GM12878 (cell line): ENCODE measurements around the gene PSMG3. TPM values are rescaled to one million over a fixed set of nuclear protein-coding genes. Genes with fewer than 3 reads are reported as not detected.

Experiments used
- ATAC-seq: fragments of 200-7000 bp; cut with Tn5 transposase; 3 replicates; pipeline ENCODE4 v1.9.1; 2020; ENCODE audit warnings: mild to moderate bottlenecking, moderate library complexity
- BruUV-seq: library from RNA; stranded (reverse); fragments of 400-500 nt; replicated peaks from 2 replicates; lab custom pipeline; 2021; lab: Mats Ljungman, UMichigan
- CTCF ChIA-PET: fragments of 300-600 bp; sonication (Branson Sonifier 250); formaldehyde crosslinking; extraction: SDS; loops from one replicate; lab custom pipeline; 2021; ENCODE audit warnings: inconsistent platforms; lab: Yijun Ruan, JAX
- POLR2A ChIA-PET: fragments of 350-600 bp; formaldehyde crosslinking; extraction: SDS; loops from one replicate; lab custom pipeline; 2021; ENCODE audit warnings: inconsistent platforms; lab: Charles Lee
- RAD21 ChIA-PET: fragments of 300-600 bp; sonication (Branson Sonifier 250); formaldehyde crosslinking; loops from one replicate; lab custom pipeline; 2023; ENCODE audit warnings: antibody characterized with exemption; ENCODE audit not compliant: unreplicated experiment; lab: Charles Lee
- SMC1A ChIA-PET: fragments of 300-600 bp; sonication (Branson Sonifier 250); formaldehyde crosslinking; loops from one replicate; lab custom pipeline; 2023; ENCODE audit not compliant: unreplicated experiment, uncharacterized antibody; lab: Charles Lee
- DNase-seq: peaks from one replicate; pipeline ENCODE4 v3.0.0-alpha.2; 2011; ENCODE audit warnings: low read depth, low spot score
- FAIRE-seq: peaks from 3 replicates; lab custom pipeline; 2011; peaks lifted over from hg19 to GRCh38; lab: Jason Lieb, UNC
- H2AFZ ChIP-seq: 2 replicates; pipeline ENCODE4 v1.6.0; 2011; ENCODE audit warnings: low read depth, low read length, control low read depth; ENCODE audit not compliant: control insufficient read depth
- H3K27ac ChIP-seq: 2 replicates; pipeline ENCODE4 v1.5.1; 2011; ENCODE audit warnings: control low read depth; ENCODE audit not compliant: control insufficient read depth, insufficient read depth
- H3K27me3 ChIP-seq, 2 experiments: replicated peaks in 1 of 2; 2 replicates each; pipeline versions ENCODE4 v1.6.0 to v1.6.1; 2011; ENCODE audit warnings: low read length in 1 of 2; ENCODE audit not compliant: control insufficient read depth in 2 of 2, insufficient read depth in 2 of 2
- H3K36me3 ChIP-seq, 2 experiments: 2 replicates each; pipeline ENCODE4 v1.5.1; 2011; ENCODE audit warnings: low read length in 1 of 2; ENCODE audit not compliant: control insufficient read depth in 2 of 2, insufficient read depth in 2 of 2
- H3K4me1 ChIP-seq: 2 replicates; pipeline ENCODE4 v1.6.1; 2011; ENCODE audit warnings: mild to moderate bottlenecking, low read length, moderate library complexity, mixed read lengths; ENCODE audit not compliant: control insufficient read depth, insufficient read depth
- H3K4me2 ChIP-seq: 2 replicates; pipeline ENCODE4 v1.6.0; 2011; ENCODE audit warnings: control low read depth; ENCODE audit not compliant: control insufficient read depth, insufficient read depth
- H3K4me3 ChIP-seq: fragments of 200-600 bp; sonication (generic); 2 replicates; pipeline ENCODE4 v1.5.1; 2016
- H3K79me2 ChIP-seq: 2 replicates; pipeline ENCODE4 v1.6.0; 2011; ENCODE audit warnings: low read length; ENCODE audit not compliant: control insufficient read depth, insufficient read depth
- H3K9ac ChIP-seq: 2 replicates; pipeline ENCODE4 v1.8.0; 2011; ENCODE audit warnings: low read length, control low read depth, mixed read lengths; ENCODE audit not compliant: control insufficient read depth, insufficient read depth
- H3K9me3 ChIP-seq: replicated peaks from 3 replicates; pipeline ENCODE4 v1.5.1; 2011; ENCODE audit warnings: mild to moderate bottlenecking, low read length; ENCODE audit not compliant: control insufficient read depth, insufficient read depth
- H4K20me1 ChIP-seq: 2 replicates; pipeline ENCODE4 v1.6.0; 2011; ENCODE audit not compliant: control insufficient read depth, insufficient read depth
- BCL11A ChIP-seq: IDR thresholded peaks from 2 replicates; pipeline ENCODE4 v1.6.1; 2011; ENCODE audit warnings: low read depth, low read length
- BMI1 ChIP-seq: fragments of 450-650 bp; IDR thresholded peaks from 2 replicates; pipeline ENCODE4 v1.6.1; 2016; ENCODE audit warnings: mild to moderate bottlenecking, moderate library complexity, borderline replicate concordance
- HCFC1 ChIP-seq: fragments of 150-350 bp; IDR thresholded peaks from 2 replicates; pipeline ENCODE4 v1.6.1; 2014; ENCODE audit warnings: low read length
- MTA2 ChIP-seq: fragments of 450-650 bp; IDR thresholded peaks from 2 replicates; pipeline ENCODE4 v1.6.1; 2016; ENCODE audit warnings: low read depth, mild to moderate bottlenecking, moderate library complexity
- PAX5 ChIP-seq: IDR thresholded peaks from 2 replicates; pipeline ENCODE4 v1.6.1; 2011; ENCODE audit warnings: low read depth, low read length, borderline replicate concordance
- RAD21 ChIP-seq: IDR thresholded peaks from 2 replicates; pipeline ENCODE4 v1.6.1; 2011; ENCODE audit warnings: mild to moderate bottlenecking, low read depth, low read length, moderate library complexity; ENCODE audit not compliant: insufficient read depth
- ZNF384 ChIP-seq: IDR thresholded peaks from 2 replicates; pipeline ENCODE4 v1.6.1; 2012; ENCODE audit warnings: low read depth, mild to moderate bottlenecking, low read length, improper control_type of control experiment, borderline replicate concordance
- WGBS: methylation state at CpG from one replicate; pipeline ENCODE4 v1.1.6; 2016; ENCODE audit warnings: low lambda C conversion rate; ENCODE audit not compliant: insufficient replicate concordance, insufficient coverage; ENCODE audit errors: missing lambda C conversion rate; 5-methylcytosine and 5-hydroxymethylcytosine counted together
- in situ Hi-C: fragments of 300-500 bp; cut with MboI; formaldehyde crosslinking; loops from 9 replicates; pipeline ENCODE4 v1.14.3; 2018; ENCODE audit warnings: mixed read lengths
- intact Hi-C: fragments of 100-400 bp; cut with micrococcal nuclease; formaldehyde crosslinking; loops from one replicate; pipeline ENCODE4 v1.14.2; 2022; ENCODE audit not compliant: unreplicated experiment
- polyA plus RNA-seq, 11 experiments: library from polyadenylated mRNA; depleted of rRNA in 4 of 11; unstranded in 6 of 11; stranded (reverse) in 5 of 11; fragments of >200 nt; fragmentation: Nextera tagmentation in 4 of 11; fragmentation: Illumina TruSeq in 1 of 11; extraction: Ambion mirVana in 4 of 11; extraction: Trizol in 1 of 11; gene quantifications; 1 replicate in 1 of 11; 2 replicates in 10 of 11; pipeline versions ENCODE4 v1.2.1 to v1.2.3, GENCODE V29; 2011 to 2016; ENCODE audit warnings: inconsistent platforms in 2 of 11, missing spikeins in 2 of 11, low read depth in 1 of 11
- total RNA-seq, 4 experiments: library from RNA; depleted of rRNA in 3 of 4; stranded (reverse); fragments of >200 nt in 3 of 4; fragmentation: Illumina TruSeq in 1 of 4; extraction: Trizol in 1 of 4; gene quantifications; 2 replicates each; pipeline versions ENCODE4 v1.2.1 to v1.2.3, GENCODE V29; 2013 to 2021
- TF ChIP-seq, protein P1 (sequence below): fragments of 450-650 bp; IDR thresholded peaks from 2 replicates; pipeline ENCODE4 v1.6.1; 2017; ENCODE audit warnings: mild to moderate bottlenecking, low read depth, inconsistent platforms; ENCODE audit not compliant: poor library complexity, severe bottlenecking

The PSMG3 gene
- total and polyA plus RNA-seq, 10 of the 15 experiments (the other 5 are each of a cell fraction or from before 2014, with no cell fraction given), result 23.9 to 115 (median 60.6) TPM

DNA sequence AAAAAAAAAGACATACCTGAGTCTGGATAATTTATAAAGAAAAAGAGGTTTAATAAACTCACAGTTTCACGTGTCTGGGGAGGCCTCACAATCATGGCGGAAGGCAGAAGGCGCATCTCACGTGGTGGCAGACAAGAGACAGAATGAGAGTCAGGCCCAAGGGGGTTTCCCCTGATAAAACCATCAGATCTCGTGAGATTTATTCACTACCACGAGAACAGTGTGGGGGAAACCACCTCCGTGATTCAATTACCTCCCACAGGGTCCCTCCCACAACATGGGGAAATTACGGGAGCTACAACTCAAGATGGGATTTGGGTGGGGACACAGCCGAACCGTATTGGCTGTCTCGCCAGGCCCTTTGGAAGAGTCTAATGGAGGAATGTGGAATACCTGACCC lies 48.4 kb downstream of the PSMG3 start:
- no peak overlapping the region for H3K4me3 ChIP-seq
- ATAC-seq (peak; percentile 49), FAIRE-seq (no peak), DNase-seq (no peak)
- no peaks in the 10 kb centered on the region for H3K79me2 ChIP-seq
- H3K27me3 ChIP-seq, result no peaks in the 10 kb centered on the region
- no peak overlapping the region for H3K4me2 ChIP-seq
- POLR2A ChIA-PET, result no interaction called here
- H3K9ac ChIP-seq, result no peak overlapping the region
- no peaks in the 10 kb centered on the region for H3K4me1 ChIP-seq
- 34% methylated on average over 11 of the region's 11 CpGs for WGBS
- H2AFZ ChIP-seq, result no peak overlapping the region
- in situ Hi-C loops (no loop called here), intact Hi-C loops (no loop called here)
- TF ChIP-seq MTA2 (no peak), HCFC1 (no peak), BMI1 (no peak), PAX5 (no peak), RAD21 (no peak), ZNF384 (no peak), BCL11A (no peak)
- TF ChIP-seq, protein P1, sequence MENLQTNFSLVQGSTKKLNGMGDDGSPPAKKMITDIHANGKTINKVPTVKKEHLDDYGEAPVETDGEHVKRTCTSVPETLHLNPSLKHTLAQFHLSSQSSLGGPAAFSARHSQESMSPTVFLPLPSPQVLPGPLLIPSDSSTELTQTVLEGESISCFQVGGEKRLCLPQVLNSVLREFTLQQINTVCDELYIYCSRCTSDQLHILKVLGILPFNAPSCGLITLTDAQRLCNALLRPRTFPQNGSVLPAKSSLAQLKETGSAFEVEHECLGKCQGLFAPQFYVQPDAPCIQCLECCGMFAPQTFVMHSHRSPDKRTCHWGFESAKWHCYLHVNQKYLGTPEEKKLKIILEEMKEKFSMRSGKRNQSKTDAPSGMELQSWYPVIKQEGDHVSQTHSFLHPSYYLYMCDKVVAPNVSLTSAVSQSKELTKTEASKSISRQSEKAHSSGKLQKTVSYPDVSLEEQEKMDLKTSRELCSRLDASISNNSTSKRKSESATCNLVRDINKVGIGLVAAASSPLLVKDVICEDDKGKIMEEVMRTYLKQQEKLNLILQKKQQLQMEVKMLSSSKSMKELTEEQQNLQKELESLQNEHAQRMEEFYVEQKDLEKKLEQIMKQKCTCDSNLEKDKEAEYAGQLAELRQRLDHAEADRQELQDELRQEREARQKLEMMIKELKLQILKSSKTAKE, result no peak
- H4K20me1 ChIP-seq, result no peaks in the 10 kb centered on the region
- RAD21 ChIA-PET, result no interaction called here
- H3K36me3 ChIP-seq, result no peaks in the 10 kb centered on the region
- peaks cover 2% of the 10 kb centered on the region; the same call in 1 of the 3 replicates for H3K9me3 ChIP-seq
- no peak overlapping the region for H3K27ac ChIP-seq
- CTCF ChIA-PET, result interaction anchor here (0.6 kb wide), 1 partner anchor 341 kb away, joined by 3 read pairs; no protein-coding TSS in a partner anchor
- no TSS peak for BruUV-seq
- SMC1A ChIA-PET, result no interaction called here
